Activated naive CD8-positive, alpha-beta T cell treated with anti-CD3 and anti-CD28 coated beads, Interleukin-2, amount 50 U/mL, for 16 hours (primary cell): ENCODE results near the gene GABBR2.
"Not testable (repeated sequence)": the region's sequence is repeated elsewhere in the genome, so short reads cannot be mapped to it uniquely, and the experiment has no call there.

Source experiments
- DNase-seq: peaks from one replicate; pipeline ENCODE4 v3.0.0-alpha.2; 2020; ENCODE audit warnings: low read depth, low spot score

GABBR2 gene

DNA sequence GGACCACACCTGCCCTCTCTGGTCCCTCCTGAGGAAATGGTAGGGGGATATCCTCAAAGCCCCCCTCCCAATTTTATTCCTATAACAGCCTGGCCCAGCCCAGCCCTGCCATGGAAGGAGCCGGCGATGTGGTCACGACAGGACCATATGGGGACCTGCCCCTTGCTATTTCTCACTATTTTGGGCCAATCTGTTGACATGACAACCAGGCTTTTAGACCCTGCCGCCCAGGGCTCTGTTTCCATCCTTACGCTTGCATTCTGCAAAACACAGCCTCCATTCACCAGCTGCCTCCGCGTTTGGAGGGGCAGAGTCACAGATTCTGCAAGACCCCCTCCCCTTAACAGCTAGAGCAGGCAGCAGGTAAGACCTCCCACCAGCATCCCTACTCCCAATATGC lies 112.2 kb downstream of the GABBR2 start:
- DNase-seq: no peak

DNA sequence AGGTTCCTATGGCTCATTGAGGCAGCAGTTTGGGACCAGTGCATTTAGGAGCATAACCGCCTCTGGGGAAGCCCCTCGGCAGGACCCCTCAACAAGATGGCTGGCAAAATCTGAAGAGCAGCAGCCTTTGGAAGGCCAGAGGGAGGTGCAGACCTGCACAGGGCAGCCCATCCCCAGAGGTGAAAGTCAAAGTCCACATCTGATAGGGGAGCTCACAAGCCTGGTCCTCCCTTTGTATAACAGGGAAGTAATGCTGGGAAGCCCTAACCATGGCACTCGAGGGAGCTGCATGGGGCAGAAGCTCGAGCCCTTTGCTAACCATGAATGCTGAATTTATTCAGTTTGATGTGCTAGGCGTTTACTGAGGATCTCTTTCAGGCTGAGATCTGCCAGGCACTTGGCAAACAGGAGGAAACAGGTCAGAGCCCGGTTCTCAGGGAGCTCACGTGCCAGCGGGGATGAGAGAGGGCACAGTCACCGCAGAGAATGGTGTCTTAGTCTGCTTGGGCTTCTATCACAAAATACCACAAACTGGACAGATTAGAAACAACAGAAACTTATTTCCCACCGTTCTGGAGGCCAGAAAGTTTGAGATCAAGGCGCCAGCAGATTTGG lies 114.1 kb downstream of the GABBR2 start:
- DNase-seq: no peak

GRCh38 chr9:98593354-98594253 lies 115.1 kb downstream of the GABBR2 start:
- no peak for DNase-seq

- DNase-seq: no peak
Measured at GRCh38 chr9:98591696-98592095, 117.0 kb downstream of the GABBR2 start.

GRCh38 chr9:98590101-98590500 lies 118.6 kb downstream of the GABBR2 start:
- no peak for DNase-seq

GRCh38 chr9:98589102-98589501 lies 119.6 kb downstream of the GABBR2 start:
- DNase-seq: no peak

DNA sequence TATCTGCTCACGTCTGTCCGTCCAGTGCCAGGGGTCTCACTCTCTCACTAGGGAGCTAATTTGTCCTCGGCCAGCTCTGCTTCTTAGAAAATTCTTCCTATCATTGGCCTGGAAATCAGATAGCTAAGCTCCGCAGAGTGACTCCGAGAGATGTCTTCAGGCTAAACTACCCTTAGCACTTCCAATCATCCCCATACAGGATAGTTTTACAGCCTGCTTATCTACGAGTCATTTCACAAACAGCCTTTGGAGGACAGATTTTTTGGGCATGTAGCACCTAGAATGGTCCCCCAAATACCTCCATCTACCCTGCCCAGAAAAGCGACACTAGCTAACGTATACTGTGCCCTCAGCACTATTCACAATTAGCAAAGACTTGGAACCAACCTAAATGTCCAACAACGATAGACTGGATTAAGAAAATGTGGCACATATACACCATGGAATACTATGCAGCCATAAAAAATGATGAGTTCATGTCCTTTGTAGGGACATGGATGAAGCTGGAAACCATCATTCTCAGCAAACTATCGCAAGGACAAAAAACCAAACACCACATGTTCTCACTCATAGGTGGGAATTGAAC lies 123.8 kb downstream of the GABBR2 start:
- not testable (repeated sequence) for DNase-seq

GRCh38 chr9:98584059-98584458 lies 124.7 kb downstream of the GABBR2 start:
- DNase-seq: no peak

- DNase-seq: no peak
Measured at GRCh38 chr9:98583417-98583816, 125.3 kb downstream of the GABBR2 start.

DNA sequence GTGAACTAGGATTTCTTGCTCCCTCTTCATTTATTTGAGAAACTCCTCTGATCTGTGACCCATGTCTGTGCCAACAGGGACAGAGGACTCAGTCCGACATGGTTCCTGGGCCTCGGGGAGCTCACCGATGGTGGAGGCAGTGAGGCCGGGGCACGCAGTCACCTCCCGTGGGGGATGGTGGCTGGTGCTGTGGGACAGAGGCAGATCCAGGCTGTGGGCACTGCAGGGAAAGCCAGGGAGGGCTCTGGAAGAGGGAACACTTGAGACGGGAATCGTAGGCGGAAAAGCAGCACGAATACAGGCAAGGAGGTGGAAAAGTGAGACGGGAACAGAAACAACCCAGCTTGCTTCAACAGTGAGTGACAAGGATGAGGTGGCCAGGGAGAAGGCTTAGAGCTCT lies 127.8 kb downstream of the GABBR2 start:
- DNase-seq: no peak

DNA sequence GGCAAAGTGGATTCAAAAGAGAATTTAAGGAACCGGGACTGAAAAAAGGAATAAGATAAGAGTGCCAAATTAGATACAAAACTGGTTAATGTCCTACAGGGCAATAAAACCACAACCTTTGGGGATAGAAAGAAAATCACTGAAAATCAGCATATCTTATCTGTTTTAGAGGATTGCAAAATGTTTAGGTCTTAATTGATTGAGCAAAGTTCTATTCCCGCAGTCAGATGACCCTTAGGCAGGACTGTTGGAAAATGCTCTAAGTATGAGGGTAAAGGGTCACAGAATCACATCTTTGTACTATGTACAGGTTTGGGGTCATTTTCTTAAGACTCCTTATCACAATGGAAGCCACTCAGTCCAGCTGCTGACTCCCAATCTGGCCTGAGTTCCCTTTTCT lies 129.0 kb downstream of the GABBR2 start:
- DNase-seq: no peak

- no peak for DNase-seq
Measured at GRCh38 chr9:98577446-98577845, 131.3 kb downstream of the GABBR2 start.

DNA sequence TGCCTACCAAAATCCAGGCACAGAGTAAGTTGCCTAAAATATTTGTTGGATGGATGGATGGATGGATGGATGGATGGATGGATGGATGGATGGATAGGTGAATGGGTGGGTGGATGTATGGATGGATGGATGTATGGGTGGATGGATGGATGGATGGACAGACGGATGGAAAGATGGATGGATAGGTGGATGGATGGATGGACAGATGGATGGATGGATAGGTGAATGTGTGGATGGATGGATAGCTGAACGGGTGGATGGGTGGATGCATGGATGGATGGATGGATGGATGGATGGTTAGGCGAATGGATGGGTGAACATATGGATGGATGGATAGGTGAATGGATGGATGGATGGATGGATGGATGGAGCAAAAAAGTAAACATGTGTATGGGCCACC lies 131.9 kb downstream of the GABBR2 start:
- no peak for DNase-seq

DNA sequence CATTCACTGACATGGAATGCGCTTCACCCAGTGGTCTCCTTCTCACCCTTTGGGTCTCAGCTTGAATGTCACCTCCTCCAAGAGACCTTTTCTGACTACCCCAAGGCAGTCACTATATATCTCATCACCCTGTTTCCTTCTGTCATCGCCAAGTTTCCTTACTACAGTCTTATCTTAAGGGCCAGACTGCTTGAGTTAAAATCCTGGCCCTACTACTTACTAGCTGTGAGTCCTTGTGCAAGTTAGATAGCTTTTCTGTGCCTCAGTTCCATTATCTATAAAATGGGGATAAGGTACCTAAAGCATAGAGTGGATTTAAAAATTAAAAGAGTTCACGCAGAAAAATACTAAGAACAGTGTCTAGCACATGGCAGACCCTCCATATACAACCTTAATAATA lies 132.4 kb downstream of the GABBR2 start:
- DNase-seq: no peak

DNA sequence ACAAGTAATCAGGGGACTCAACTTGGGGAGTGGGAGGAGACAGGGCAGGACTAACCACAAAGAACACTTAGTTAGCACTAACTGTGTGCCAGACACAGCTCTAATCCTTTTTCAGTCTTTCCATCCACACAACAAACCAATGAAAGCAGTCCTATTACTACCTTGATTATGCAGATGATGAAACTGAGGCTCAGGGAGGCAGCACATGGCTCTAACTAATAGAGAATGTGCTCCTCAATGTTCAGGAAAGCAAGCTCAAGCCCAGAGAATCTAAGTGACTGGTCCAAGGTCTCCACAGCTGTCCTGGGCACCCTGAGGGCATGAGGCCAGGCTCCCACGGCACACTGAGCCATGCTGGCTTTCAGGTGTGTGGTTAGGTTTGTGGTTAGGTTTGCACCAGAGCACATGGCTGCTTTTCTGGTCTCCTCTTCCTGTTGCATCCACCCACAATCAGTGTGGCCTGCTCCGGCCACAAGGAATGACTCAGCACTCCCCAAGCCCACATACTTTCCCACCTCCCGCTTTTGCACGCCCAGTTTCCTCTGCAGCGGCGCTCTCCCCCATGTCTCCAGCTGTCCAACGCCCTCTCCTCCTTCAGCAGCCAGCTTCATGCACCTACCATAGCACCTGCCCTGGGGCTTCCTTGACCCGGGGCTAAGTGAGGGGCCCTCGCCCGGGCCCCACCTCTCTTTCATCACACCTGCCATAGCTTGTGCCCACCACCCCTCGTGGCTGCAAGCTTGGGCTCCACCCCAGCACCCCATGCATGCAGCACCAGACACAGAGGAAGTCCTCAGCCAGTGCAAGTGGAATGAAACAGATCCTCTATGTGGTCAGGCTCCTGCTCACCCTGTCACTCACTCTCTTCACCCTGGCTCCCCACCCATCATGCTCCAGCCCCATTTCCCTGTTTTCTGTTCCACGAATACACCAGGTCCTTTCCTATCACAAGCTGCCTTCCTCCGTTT lies 133.1 kb downstream of the GABBR2 start:
- no peak for DNase-seq

DNA sequence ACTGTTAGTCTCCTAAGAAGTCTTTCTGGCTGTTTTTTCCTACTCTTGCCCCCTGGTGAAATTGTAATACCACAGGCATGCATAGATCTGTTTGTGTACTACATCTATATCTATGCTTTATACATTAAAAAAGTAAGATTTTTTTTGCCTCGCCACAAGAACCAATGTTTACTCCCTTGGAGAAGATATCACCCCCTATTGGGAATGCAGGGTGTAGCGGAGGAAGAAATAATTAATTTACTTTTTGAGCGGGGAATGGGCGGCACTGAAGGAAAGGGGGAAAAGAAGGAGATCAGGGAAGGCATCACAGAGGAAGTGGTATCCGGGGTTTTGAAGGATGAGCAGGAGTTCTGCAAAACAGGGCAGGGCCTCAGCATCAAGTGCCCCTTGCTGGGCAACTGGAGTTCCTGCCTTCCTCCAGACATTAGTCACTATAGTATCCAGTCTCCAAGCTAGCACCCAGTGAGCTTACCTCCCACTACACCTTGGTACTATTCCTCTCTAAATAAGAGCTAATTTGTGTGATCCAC lies 134.9 kb downstream of the GABBR2 start:
- no peak for DNase-seq

DNA sequence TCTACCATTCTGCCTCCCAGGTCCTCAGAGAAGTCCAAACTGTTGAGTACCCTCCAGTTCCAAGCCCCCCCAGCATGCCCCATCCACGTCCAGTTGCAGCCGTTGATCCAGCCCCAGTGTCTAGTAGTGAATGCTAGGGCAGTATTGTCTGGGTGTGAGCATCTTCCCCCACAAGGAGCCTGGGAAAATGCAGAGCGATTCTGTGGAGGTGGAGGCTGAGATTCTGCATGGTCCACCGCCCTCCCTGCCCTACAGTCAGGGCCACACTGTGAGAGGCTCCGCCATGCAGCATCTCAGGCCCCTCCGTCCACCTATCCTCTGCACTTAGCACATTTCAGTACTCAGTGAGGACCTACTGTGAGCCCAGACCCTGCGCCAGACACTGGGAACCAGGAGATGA lies 135.9 kb downstream of the GABBR2 start:
- no peak for DNase-seq

- no peak for DNase-seq
Measured at GRCh38 chr9:98572054-98572627, 136.6 kb downstream of the GABBR2 start.

- DNase-seq: no peak
Measured at GRCh38 chr9:98571643-98572042, 137.1 kb downstream of the GABBR2 start.

- DNase-seq: no peak
Measured at GRCh38 chr9:98570663-98571440, 137.9 kb downstream of the GABBR2 start.
